H54 (cell line): ENCODE data around the gene CD9.

Experiments used
- DNase-seq: peaks from one replicate; pipeline ENCODE4 v3.0.0; 2011; ENCODE audit warnings: low spot score, mixed read lengths; ENCODE audit not compliant: insufficient read length
- FAIRE-seq: peaks from 3 replicates; lab custom pipeline; 2011; peaks lifted over from hg19 to GRCh38; lab: Jason Lieb, UNC
- POLR2A ChIP-seq: IDR thresholded peaks from 2 replicates; pipeline ENCODE4 v1.6.1; 2011; ENCODE audit warnings: low read depth, mild to moderate bottlenecking, low read length

CD9 gene

DNA sequence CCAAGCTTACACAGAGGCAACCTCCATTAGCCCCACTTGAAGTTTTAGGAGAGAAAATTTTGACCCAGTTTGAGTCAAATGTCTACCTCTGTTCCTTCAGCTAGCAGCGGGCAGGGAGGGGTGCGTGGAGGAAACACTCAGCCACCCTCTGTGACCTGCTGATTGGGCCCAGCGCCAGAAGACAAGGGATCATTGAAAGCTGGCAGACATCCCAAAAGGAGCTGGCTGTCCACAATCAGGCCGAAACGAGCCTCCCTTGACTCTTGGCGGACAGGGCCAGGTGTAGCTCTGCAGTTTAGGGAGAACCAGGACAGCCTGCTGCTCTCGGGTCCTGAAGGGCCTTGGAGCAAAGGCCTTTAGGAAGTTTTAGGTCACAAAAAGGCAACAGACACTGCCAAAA is 41.3 kb downstream of the CD9 start:
- DNase-seq = no peak
- FAIRE-seq = no peak
- no peak for TF ChIP-seq POLR2A

DNA sequence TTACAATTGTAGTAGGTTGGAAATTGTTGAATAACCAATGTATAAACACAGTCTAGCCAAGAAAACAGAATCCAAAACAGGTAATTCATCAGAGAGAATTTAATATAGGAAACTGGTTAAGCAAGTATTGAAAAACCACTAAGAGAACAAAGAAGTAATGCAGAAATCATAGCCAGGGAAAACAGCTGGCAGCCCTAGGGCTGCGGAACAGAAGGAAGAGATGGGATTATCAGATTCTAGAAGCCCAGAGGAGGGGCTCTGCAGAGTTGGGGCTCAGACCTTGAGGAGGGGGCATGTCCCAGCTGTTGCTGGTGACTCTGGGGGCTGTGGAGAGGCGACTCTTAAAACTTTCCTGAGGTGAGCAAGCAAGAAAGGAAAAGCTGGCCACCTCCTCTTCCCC is 49.4 kb downstream of the CD9 start:
- no peak for DNase-seq
- no peak for TF ChIP-seq POLR2A

GRCh38 chr12:6250343-6250742 is 50.1 kb downstream of the CD9 start:
- DNase-seq = no peak
- TF ChIP-seq POLR2A = no peak
- FAIRE-seq = no peak

More for the DNA sequence above, 49.4 kb downstream of the CD9 start:
- no peak for FAIRE-seq

DNA sequence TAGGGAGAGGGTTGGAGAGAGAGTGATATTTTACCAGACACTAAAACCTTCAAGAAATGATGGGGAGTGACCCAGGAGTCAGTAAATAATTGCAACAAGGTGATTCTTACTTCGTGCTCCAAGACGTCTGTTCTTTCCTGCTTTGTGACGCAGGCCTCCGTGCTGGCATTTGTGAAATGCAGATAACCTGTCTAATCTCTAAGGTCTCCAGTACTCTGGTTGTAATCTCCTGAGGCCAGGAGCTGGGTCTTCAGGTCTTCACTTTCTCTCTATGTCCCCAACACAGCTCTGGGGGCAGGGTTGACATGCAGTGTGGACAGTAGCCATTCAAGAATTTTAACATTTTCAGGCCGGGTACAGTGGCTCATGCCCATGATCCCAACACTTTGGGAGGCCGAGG is 53.1 kb downstream of the CD9 start:
- no peak for DNase-seq
- TF ChIP-seq POLR2A = no peak
- FAIRE-seq = no peak

DNA sequence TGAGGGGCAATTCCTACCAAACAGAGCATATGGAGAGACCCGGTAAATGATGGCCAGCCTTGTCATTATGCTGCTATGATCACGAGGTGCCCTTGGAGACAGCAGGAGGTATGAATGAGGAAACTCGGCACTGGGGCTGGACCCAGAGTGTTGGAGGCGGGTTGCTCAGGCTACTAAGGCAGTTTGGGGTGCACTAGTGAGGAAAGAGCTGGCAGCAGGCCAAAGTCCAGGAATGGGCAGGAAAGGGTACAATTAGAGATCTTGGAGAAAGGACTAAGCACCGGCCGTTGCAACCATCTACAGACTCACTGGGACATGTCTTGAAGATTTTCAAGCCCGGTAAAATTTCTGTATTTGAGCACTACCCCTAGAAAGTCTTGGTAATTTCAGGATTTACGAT is 54.3 kb downstream of the CD9 start:
- FAIRE-seq = no peak

DNA sequence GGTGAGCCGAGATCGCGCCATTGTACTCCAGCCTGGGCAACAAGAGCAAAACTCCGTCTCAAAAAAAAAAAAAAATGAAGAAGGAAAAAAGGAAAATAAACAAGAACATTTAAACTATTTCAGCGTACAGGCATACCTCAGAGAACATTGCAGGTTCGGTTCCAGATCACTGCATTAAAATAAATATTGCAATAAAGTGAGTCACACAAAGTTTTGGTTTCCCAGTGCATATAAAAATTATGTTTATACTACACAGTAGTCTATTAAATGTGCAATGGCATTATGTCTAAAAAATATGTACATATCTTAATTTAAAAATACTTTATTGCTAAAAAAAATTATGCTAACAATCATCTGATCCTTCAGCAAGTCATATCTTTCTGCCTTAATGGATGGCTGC is 56.8 kb downstream of the CD9 start:
- DNase-seq = no peak
- no peak for TF ChIP-seq POLR2A
- FAIRE-seq = no peak

More for the DNA sequence above, 54.3 kb downstream of the CD9 start:
- TF ChIP-seq POLR2A = no peak
- DNase-seq = no peak

- FAIRE-seq (no peak), DNase-seq (no peak)
- no peak for TF ChIP-seq POLR2A
These were observed 62.0 kb downstream of the CD9 start for GRCh38 chr12:6262211-6262610.

- TF ChIP-seq POLR2A = no peak
- no peak for DNase-seq
- no peak for FAIRE-seq
These were observed 62.4 kb downstream of the CD9 start for GRCh38 chr12:6262623-6263022.

- no peak for FAIRE-seq
- TF ChIP-seq POLR2A = no peak
- no peak for DNase-seq
These were observed 63.7 kb downstream of the CD9 start for GRCh38 chr12:6263931-6264330.

GRCh38 chr12:6264402-6265037 is 64.3 kb downstream of the CD9 start:
- DNase-seq (no peak), FAIRE-seq (no peak)
- TF ChIP-seq POLR2A = no peak

- FAIRE-seq (no peak), DNase-seq (no peak)
- TF ChIP-seq POLR2A = no peak
These were observed 64.8 kb downstream of the CD9 start for GRCh38 chr12:6265038-6265405.

DNA sequence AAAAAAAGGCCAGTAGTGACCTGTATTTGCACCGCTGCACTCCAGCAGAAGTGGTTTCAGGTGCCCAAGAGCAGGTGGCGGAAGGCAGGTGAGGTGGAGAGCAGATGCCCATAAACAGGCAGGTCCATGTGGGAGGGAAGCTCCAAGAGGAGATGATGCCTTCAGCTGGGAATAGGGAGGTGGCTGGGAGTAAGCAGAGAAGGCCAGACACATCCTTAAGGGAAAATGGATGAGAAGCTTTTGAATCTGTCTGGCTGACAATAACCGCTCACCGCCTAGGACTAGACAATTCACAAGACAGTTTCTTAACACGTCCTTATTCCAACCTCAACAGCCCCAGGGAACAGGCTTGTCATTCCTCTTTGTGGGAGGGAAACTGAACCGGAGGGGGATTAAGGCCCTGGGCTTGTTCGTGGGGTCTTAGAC is 66.4 kb downstream of the CD9 start:
- DNase-seq (no peak), FAIRE-seq (no peak)
- TF ChIP-seq POLR2A = no peak

DNA sequence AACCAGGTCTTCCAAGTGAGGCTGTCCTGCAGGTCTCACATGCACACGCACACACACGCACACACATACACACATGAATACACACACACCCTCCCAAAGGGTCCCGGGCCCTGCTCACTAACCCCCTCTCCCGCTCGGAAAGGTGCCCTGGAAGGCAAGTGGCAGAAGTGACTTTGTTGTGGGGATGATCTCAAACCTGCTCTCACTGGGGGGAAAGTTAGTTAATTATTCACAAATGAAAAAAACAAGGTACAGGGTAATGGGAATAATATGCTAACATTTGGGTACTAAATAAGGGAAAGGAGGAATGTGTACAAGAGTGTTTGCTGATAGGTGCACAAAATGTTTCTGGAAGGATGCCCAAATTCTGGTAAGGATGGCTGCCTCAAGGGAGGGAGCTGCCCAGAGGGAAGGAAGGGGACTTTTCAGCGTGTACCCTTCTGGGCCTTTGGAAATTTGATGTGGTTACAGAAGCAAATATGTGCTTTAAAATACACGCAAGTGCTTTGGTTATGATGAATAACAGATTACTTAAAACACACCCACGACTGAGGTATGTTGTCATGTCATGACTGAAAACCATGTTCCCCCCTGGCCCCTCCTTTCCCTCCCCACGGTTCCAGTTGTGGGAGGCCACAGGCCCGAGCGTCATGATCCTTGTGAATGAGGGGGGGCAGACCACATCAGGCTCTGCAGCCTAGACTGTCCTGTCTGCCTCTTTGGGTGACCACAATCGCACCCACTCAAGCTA is 66.9 kb downstream of the CD9 start:
- no peak for DNase-seq
- no peak for FAIRE-seq

GRCh38 chr12:6268484-6269157 is 68.4 kb downstream of the CD9 start:
- TF ChIP-seq POLR2A = no peak
- FAIRE-seq (no peak), DNase-seq (no peak)

More for the DNA sequence above, 66.9 kb downstream of the CD9 start:
- TF ChIP-seq POLR2A = no peak

DNA sequence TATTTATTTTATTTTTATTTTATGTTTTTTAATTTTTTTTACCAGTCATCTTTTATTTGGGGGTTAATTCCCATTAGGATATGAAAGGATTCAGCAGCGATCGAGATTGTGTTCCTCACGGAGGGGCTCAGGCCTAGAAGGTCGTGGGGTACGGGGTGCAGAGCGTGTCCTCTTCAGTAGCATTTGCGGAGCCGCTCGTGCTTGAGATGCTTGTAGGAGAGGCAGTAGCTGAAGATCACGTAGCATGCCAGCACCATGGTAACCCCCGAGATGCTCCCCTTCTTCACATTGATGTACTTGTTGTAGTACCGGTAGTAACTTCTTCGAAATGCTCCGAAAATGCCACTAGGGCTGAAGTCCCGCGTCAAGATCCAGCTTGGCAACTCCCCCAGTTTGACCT is 69.8 kb downstream of the CD9 start:
- DNase-seq (no peak), FAIRE-seq (no peak)
- no peak for TF ChIP-seq POLR2A
